H9 (cell line): ENCODE data around the gene RMI2. TPM values are rescaled to one million over a fixed set of nuclear protein-coding genes. Genes with fewer than 3 reads are reported as not detected.
A peak's percentile ranks its signal among the peaks of the same experiment; 100 is the strongest.

Experiments used
- DNase-seq: peaks from one replicate; pipeline ENCODE4 v3.0.0-alpha.2; 2017
- H2AFZ ChIP-seq: one replicate; pipeline ENCODE4 v1.6.1; 2013; ENCODE audit warnings: mild to moderate bottlenecking, low read length, control low read depth, moderate library complexity
- H2AK5ac ChIP-seq: 2 replicates; pipeline ENCODE4 v1.6.1; 2013; ENCODE audit warnings: low read length, control low read depth, mixed read lengths; ENCODE audit not compliant: insufficient read length
- H2BK120ac ChIP-seq: one replicate; pipeline ENCODE4 v1.6.1; 2013; ENCODE audit warnings: low read depth, mild to moderate bottlenecking, low read length, control low read depth, inconsistent platforms; ENCODE audit not compliant: poor library complexity, severe bottlenecking
- H2BK12ac ChIP-seq: 2 replicates; pipeline ENCODE4 v1.6.1; 2013; ENCODE audit warnings: low read length, control low read depth, mixed read lengths, low read depth; ENCODE audit not compliant: insufficient read length
- H2BK15ac ChIP-seq: 2 replicates; pipeline ENCODE4 v1.6.1; 2013; ENCODE audit warnings: low read depth, low read length, control low read depth
- H2BK20ac ChIP-seq: one replicate; pipeline ENCODE4 v1.6.1; 2013; ENCODE audit warnings: low read depth, mild to moderate bottlenecking, low read length, control low read depth, inconsistent platforms; ENCODE audit not compliant: poor library complexity, severe bottlenecking
- H2BK5ac ChIP-seq: 2 replicates; pipeline ENCODE4 v1.6.1; 2013; ENCODE audit warnings: low read length, control low read depth, mixed read lengths; ENCODE audit not compliant: insufficient read length
- H3K14ac ChIP-seq: 2 replicates; pipeline ENCODE4 v1.6.1; 2013; ENCODE audit warnings: low read length, control low read depth; ENCODE audit not compliant: insufficient read depth
- H3K18ac ChIP-seq: 2 replicates; pipeline ENCODE4 v1.6.1; 2013; ENCODE audit warnings: low read depth, mild to moderate bottlenecking, mixed read lengths, low read length, control low read depth; ENCODE audit not compliant: insufficient read length
- H3K23ac ChIP-seq: 2 replicates; pipeline ENCODE4 v1.6.1; 2013; ENCODE audit warnings: low read length, control low read depth, mixed read lengths, low read depth; ENCODE audit not compliant: insufficient read length
- H3K23me2 ChIP-seq: 2 replicates; pipeline ENCODE4 v1.6.1; 2013; ENCODE audit warnings: low read depth, mild to moderate bottlenecking, mixed read lengths, low read length, control low read depth; ENCODE audit not compliant: insufficient read length, poor library complexity, severe bottlenecking
- H3K27ac ChIP-seq: 2 replicates; pipeline ENCODE4 v1.5.1; 2013; ENCODE audit warnings: low read length, control low read depth, mixed read lengths, low read depth; ENCODE audit not compliant: insufficient read length
- H3K27me3 ChIP-seq: 2 replicates; pipeline ENCODE4 v1.6.1; 2013; ENCODE audit warnings: low read length, control low read depth, inconsistent platforms; ENCODE audit not compliant: insufficient read depth
- H3K4ac ChIP-seq: 2 replicates; pipeline ENCODE4 v1.6.1; 2013; ENCODE audit warnings: low read depth, mild to moderate bottlenecking, control low read depth, inconsistent platforms, low read length, moderate library complexity
- H3K4me1 ChIP-seq: 2 replicates; pipeline ENCODE4 v1.6.1; 2013; ENCODE audit warnings: low read length, control low read depth, inconsistent platforms; ENCODE audit not compliant: insufficient read depth
- H3K4me2 ChIP-seq: 2 replicates; pipeline ENCODE4 v1.6.1; 2013; ENCODE audit warnings: low read length, control low read depth, mixed read lengths; ENCODE audit not compliant: insufficient read length, insufficient read depth
- H3K56ac ChIP-seq: 2 replicates; pipeline ENCODE4 v1.6.1; 2013; ENCODE audit warnings: low read depth, mild to moderate bottlenecking, mixed read lengths, low read length, control low read depth; ENCODE audit not compliant: insufficient read length
- H3K79me1 ChIP-seq: 2 replicates; pipeline ENCODE4 v1.6.1; 2013; ENCODE audit warnings: low read depth, mild to moderate bottlenecking, moderate library complexity, low read length, control low read depth, inconsistent platforms; ENCODE audit not compliant: insufficient read depth, poor library complexity, severe bottlenecking
- H3K79me2 ChIP-seq: 2 replicates; pipeline ENCODE4 v1.6.1; 2013; ENCODE audit warnings: low read length, control low read depth, inconsistent platforms; ENCODE audit not compliant: insufficient read depth
- H3K9ac ChIP-seq: 2 replicates; pipeline ENCODE4 v1.6.1; 2013; ENCODE audit warnings: low read length, control low read depth, mixed read lengths; ENCODE audit not compliant: insufficient read length; ENCODE audit errors: extremely low read depth
- H3K9me3 ChIP-seq: one replicate; pipeline ENCODE4 v1.6.1; 2013; ENCODE audit warnings: low read depth, low read length, inconsistent platforms; ENCODE audit not compliant: control insufficient read depth
- H3T11ph ChIP-seq: one replicate; pipeline ENCODE4 v1.6.1; 2013; ENCODE audit warnings: mild to moderate bottlenecking, low read length, control low read depth, inconsistent platforms
- H4K20me1 ChIP-seq: one replicate; pipeline ENCODE4 v1.6.1; 2013; ENCODE audit not compliant: control insufficient read depth, insufficient read length, insufficient read depth
- H4K5ac ChIP-seq: 2 replicates; pipeline ENCODE4 v1.6.1; 2013; ENCODE audit warnings: low read depth, mild to moderate bottlenecking, mixed read lengths, low read length, control low read depth; ENCODE audit not compliant: insufficient read length
- H4K8ac ChIP-seq: replicated peaks from 2 replicates; pipeline ENCODE4 v1.6.1; 2013; ENCODE audit warnings: low read length, control low read depth, mixed read lengths, low read depth; ENCODE audit not compliant: insufficient read length
- H4K91ac ChIP-seq: 2 replicates; pipeline ENCODE4 v1.6.1; 2013; ENCODE audit warnings: low read depth, mild to moderate bottlenecking, moderate library complexity, mixed read lengths, low read length, control low read depth; ENCODE audit not compliant: insufficient read length
- H3K27ac Mint-ChIP-seq, 3 experiments: 2 replicates in 2 of 3; 3 replicates in 1 of 3; pipeline ENCODE4 v1.8.0; 2020 to 2021; ENCODE audit warnings: mixed read lengths in 3 of 3, mild to moderate bottlenecking in 1 of 3, moderate library complexity in 1 of 3
- H3K27me3 Mint-ChIP-seq: 2 replicates; pipeline ENCODE4 v1.8.0; 2021; ENCODE audit warnings: low read depth, mild to moderate bottlenecking, moderate library complexity, mixed read lengths
- H3K36me3 Mint-ChIP-seq, 3 experiments: 2 replicates in 2 of 3; 3 replicates in 1 of 3; pipeline ENCODE4 v1.8.0; 2020 to 2021; ENCODE audit warnings: low read depth in 3 of 3, mixed read lengths in 3 of 3; ENCODE audit not compliant: insufficient read depth in 1 of 3
- H3K4me1 Mint-ChIP-seq, 2 experiments: 2 replicates each; pipeline ENCODE4 v1.8.0; 2020; ENCODE audit warnings: mixed read lengths in 2 of 2
- H3K4me3 Mint-ChIP-seq, 2 experiments: 2 replicates in 1 of 2; 3 replicates in 1 of 2; pipeline ENCODE4 v1.8.0; 2020 to 2021; ENCODE audit warnings: mild to moderate bottlenecking in 2 of 2, mixed read lengths in 2 of 2, moderate library complexity in 1 of 2
- H3K9me3 Mint-ChIP-seq, 2 experiments: 2 replicates in 1 of 2; 3 replicates in 1 of 2; pipeline ENCODE4 v1.8.0; 2020; ENCODE audit warnings: mild to moderate bottlenecking in 2 of 2, mixed read lengths in 2 of 2, moderate library complexity in 1 of 2
- CTCF ChIP-seq: fragments of 200-600 bp; sonication (generic); conservative IDR thresholded peaks from 3 replicates; pipeline ENCODE4 v1.8.0; 2021; ENCODE audit warnings: antibody characterized with exemption, mild to moderate bottlenecking
- WGBS: extraction: QIAGEN DNeasy Blood & Tissue Kit; methylation state at CpG from one replicate; pipeline ENCODE4 v1.1.7; 2013; ENCODE audit warnings: missing lambda C conversion rate, low lambda C conversion rate, mixed read lengths; ENCODE audit not compliant: insufficient read length; ENCODE audit errors: extremely low coverage; 5-methylcytosine and 5-hydroxymethylcytosine counted together
- total RNA-seq: library from RNA; stranded (reverse); gene quantifications from 2 replicates; pipeline ENCODE4 v1.2.1, GENCODE V29; 2021

The RMI2 gene
- total RNA-seq, 1 experiment from 2014 or later, result 57.6 TPM

GRCh38 chr16:11312718-11313492 lies 32.4 kb upstream of the RMI2 start:
- H3K27me3 Mint-ChIP-seq, result no peaks in the 10 kb centered on the region
- DNase-seq, result peak; percentile 74
- Histone ChIP-seq H4K91ac (peak overlapping the region; percentile 63), H3T11ph (no peak overlapping the region), H3K79me1 (no peaks in the 10 kb centered on the region), H3K27ac (peak overlapping the region; percentile 96), H4K20me1 (no peaks in the 10 kb centered on the region), H3K14ac (peak overlapping the region; percentile 78), H2BK20ac (no peak overlapping the region), H4K8ac (peak overlapping the region; percentile 40), H3K79me2 (no peaks in the 10 kb centered on the region), H3K4ac (no peak overlapping the region), H3K9me3 (no peaks in the 10 kb centered on the region), H2AFZ (no peak overlapping the region), H3K23ac (no peak overlapping the region), H2BK12ac (peak overlapping the region; percentile 47), H3K56ac (no peak overlapping the region), H3K23me2 (no peaks in the 10 kb centered on the region), H3K4me2 (peak overlapping the region; percentile 63), H3K4me1 (peaks cover 6% of the 10 kb centered on the region; the same call in 1 of the 2 replicates), H2AK5ac (peak overlapping the region; percentile 57), H3K27me3 (no peaks in the 10 kb centered on the region), H3K18ac (peak overlapping the region; percentile 90), H4K5ac (peak overlapping the region; percentile 91), H2BK5ac (peak overlapping the region; percentile 93), H2BK120ac (no peak overlapping the region), H2BK15ac (no peak overlapping the region), H3K9ac (peak overlapping the region; percentile 34)
- TF ChIP-seq CTCF, result no peak
- WGBS, result no CpG with 5 or more reads among the region's 8 CpGs
- peak overlapping the region; percentile 7 to 41; a peak in 2 of 5 replicates for H3K4me3 Mint-ChIP-seq
- H3K4me1 Mint-ChIP-seq, result peaks cover 50 to 55% of the 10 kb centered on the region in 2 experiments
- no peaks in the 10 kb centered on the region for H3K9me3 Mint-ChIP-seq
- peak overlapping the region; percentile 88 to 98 (median 90) for H3K27ac Mint-ChIP-seq
- peaks cover 0 to 2% (median 0%) of the 10 kb centered on the region in 3 experiments; a peak in 1 of 7 replicates for H3K36me3 Mint-ChIP-seq
